ENCODE data around the gene MID1.

The MID1 gene

GRCh38 chrX:10531927-10532326 is 88.5 kb downstream of the MID1 start:
- no peak for DNase-seq (ENCODE audit: low read depth in 2 of 2)

GRCh38 chrX:10529344-10529743 is 91.0 kb downstream of the MID1 start:
- no peak for DNase-seq (ENCODE audit: low read depth in 2 of 2)

- no peak for DNase-seq (ENCODE audit: low read depth in 2 of 2)
Measured at GRCh38 chrX:10526451-10526850, 93.9 kb downstream of the MID1 start.

- DNase-seq (ENCODE audit: low read depth in 2 of 2), result no peak
Measured at GRCh38 chrX:10525381-10526120, 94.8 kb downstream of the MID1 start.

- no peak for DNase-seq (ENCODE audit: low read depth in 2 of 2)
Measured at GRCh38 chrX:10524578-10524977, 95.8 kb downstream of the MID1 start.

- no peak for DNase-seq (ENCODE audit: low read depth in 2 of 2)
Measured at GRCh38 chrX:10519761-10520160, 100.6 kb downstream of the MID1 start.

- DNase-seq (ENCODE audit: low read depth in 2 of 2), result no peak
Measured at GRCh38 chrX:10519278-10519677, 101.1 kb downstream of the MID1 start.

GRCh38 chrX:10518073-10518472 is 102.3 kb downstream of the MID1 start:
- no peak for DNase-seq (ENCODE audit: low read depth in 2 of 2)

- no peak for DNase-seq (ENCODE audit: low read depth in 2 of 2)
Measured at GRCh38 chrX:10516781-10517322, 103.5 kb downstream of the MID1 start.

GRCh38 chrX:10514891-10515290 is 105.5 kb downstream of the MID1 start:
- no peak for DNase-seq (ENCODE audit: low read depth in 2 of 2)

GRCh38 chrX:10513974-10514373 is 106.4 kb downstream of the MID1 start:
- no peak for DNase-seq (ENCODE audit: low read depth in 2 of 2)

- no peak for DNase-seq (ENCODE audit: low read depth in 2 of 2)
Measured at GRCh38 chrX:10512741-10513140, 107.6 kb downstream of the MID1 start.

- no peak for DNase-seq (ENCODE audit: low read depth in 2 of 2)
Measured at GRCh38 chrX:10512258-10512657, 108.1 kb downstream of the MID1 start.

GRCh38 chrX:10509397-10509796 is 111.0 kb downstream of the MID1 start:
- no peak for DNase-seq (ENCODE audit: low read depth in 2 of 2)

- DNase-seq (ENCODE audit: low read depth in 2 of 2), result no peak
Measured at GRCh38 chrX:10508891-10509290, 111.5 kb downstream of the MID1 start.

GRCh38 chrX:10507876-10508275 is 112.5 kb downstream of the MID1 start:
- DNase-seq (ENCODE audit: low read depth in 2 of 2), result no peak

GRCh38 chrX:10507181-10507580 is 113.2 kb downstream of the MID1 start:
- no peak for DNase-seq (ENCODE audit: low read depth in 2 of 2)

- DNase-seq (ENCODE audit: low read depth in 2 of 2), result no peak
Measured at GRCh38 chrX:10506781-10507180, 113.6 kb downstream of the MID1 start.

GRCh38 chrX:10505726-10506125 is 114.7 kb downstream of the MID1 start:
- no peak for DNase-seq (ENCODE audit: low read depth in 2 of 2)

GRCh38 chrX:10502961-10503360 is 117.4 kb downstream of the MID1 start:
- DNase-seq (ENCODE audit: low read depth in 2 of 2), result no peak

- no peak for DNase-seq (ENCODE audit: low read depth in 2 of 2)
Measured at GRCh38 chrX:10501611-10502010, 118.8 kb downstream of the MID1 start.

GRCh38 chrX:10496345-10496965 is 123.9 kb downstream of the MID1 start:
- DNase-seq (ENCODE audit: low read depth in 2 of 2), result no peak

- no peak for DNase-seq (ENCODE audit: low read depth in 2 of 2)
Measured at GRCh38 chrX:10495677-10496076, 124.7 kb downstream of the MID1 start.
